ENCODE results near the gene PRSS8. TPM values are rescaled to one million over a fixed set of nuclear protein-coding genes. Genes with fewer than 3 reads are reported as not detected.

PRSS8 gene
- polyA plus RNA-seq, 3 donors: 1.3 to 159 (median 11.2) TPM

- WGBS, 3 donors: 83 to 97% (median 93%) methylated on average over 8 of the region's 8 CpGs
- H3K27ac ChIP-seq (ENCODE audit: low read depth, low read length): no peak overlapping the region
Measured at GRCh38 chr16:31089199-31089598, 46.3 kb downstream of the PRSS8 start.

- 74 to 88% (median 86%) methylated on average over 14 to 15 of the region's 15 CpGs for WGBS, 3 donors
- H3K27ac ChIP-seq (ENCODE audit: low read depth, low read length): no peak within 1 kb of the TSS
Measured at GRCh38 chr16:31088459-31089183, 46.9 kb downstream of the PRSS8 start, which contains the start of gene PRSS53. PRSS53 (minus strand) TSS chr16:31088943; CDS start chr16:31088809, 134 bp downstream.

DNA sequence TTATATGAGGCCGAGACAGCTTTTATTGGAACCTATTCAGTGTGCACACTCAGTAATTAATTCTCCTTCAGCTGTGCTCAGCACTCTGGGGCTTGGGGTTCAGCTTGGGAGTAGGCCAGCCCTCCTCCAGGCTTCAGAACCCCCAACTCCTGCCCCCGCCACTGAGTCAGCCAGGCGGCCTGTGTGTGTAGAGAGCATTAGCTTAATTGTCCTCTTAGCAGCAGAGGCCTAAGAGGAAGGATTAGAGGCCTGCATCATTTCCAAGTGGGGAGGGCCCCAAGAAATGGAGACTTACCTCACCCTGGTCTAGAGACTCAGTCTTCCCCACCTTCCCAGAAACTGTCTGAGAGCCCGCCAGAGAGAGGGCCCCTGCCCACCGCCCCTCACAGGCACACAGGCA is 47.6 kb downstream of the PRSS8 start:
- no peak overlapping the region for H3K27ac ChIP-seq (ENCODE audit: low read depth, low read length)
- WGBS, 3 donors: 82 to 90% (median 85%) methylated on average over 5 of the region's 5 CpGs

DNA sequence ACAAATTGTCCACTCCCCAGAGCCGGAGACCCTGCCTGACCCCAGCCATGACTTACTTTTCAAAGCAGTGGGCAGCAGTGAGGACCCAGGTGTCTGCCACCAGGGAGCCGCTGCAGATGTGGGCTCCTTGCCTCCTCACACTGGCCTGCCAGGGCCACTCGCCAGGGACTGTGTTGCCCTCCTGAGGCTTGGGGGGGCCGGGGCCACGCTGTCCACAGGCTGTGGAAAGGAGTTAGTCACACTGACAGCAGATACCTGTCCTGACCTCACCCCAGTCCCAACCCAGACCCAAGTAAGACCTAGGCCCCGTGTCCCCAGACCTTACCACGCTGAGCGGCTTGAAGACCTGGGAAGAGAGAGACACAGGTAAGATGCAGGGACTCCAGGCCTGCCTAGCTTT is 48.0 kb downstream of the PRSS8 start:
- H3K27ac ChIP-seq (ENCODE audit: low read depth, low read length): no peak overlapping the region
- WGBS, 3 donors: 89 to 93% (median 90%) methylated on average over 8 of the region's 8 CpGs

DNA sequence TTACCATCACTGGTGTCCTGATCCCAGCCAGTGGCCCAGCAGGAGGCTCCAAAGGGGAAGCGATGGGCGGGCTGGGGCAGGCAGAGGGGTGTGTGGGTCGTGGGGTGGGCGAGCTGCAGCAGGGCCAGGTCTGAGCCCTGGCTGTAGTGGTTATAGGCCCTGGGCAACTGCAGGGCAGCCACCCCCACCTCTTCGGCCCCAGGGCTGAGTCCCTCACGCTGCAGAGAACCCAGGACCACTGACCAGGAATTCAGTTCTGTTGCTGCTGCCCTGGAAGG is 49.0 kb downstream of the PRSS8 start:
- 81 to 91% (median 83%) methylated on average over 6 of the region's 6 CpGs for WGBS, 3 donors
- H3K27ac ChIP-seq (ENCODE audit: low read depth, low read length): no peak overlapping the region

GRCh38 chr16:31085873-31086628 is 49.5 kb downstream of the PRSS8 start:
- 82 to 87% (median 84%) methylated on average over 18 of the region's 18 CpGs for WGBS, 3 donors

GRCh38 chr16:31085411-31085810 is 50.1 kb downstream of the PRSS8 start:
- 80 to 83% (median 82%) methylated on average over 8 of the region's 8 CpGs for WGBS, 3 donors
- no peak overlapping the region for H3K27ac ChIP-seq (ENCODE audit: low read depth, low read length)

More at GRCh38 chr16:31085873-31086628, 49.5 kb downstream of the PRSS8 start:
- H3K27ac ChIP-seq (ENCODE audit: low read depth, low read length): no peak overlapping the region

- 79 to 91% (median 88%) methylated on average over 15 to 16 of the region's 16 CpGs for WGBS, 3 donors
Measured at GRCh38 chr16:31084584-31085302, 50.8 kb downstream of the PRSS8 start.

DNA sequence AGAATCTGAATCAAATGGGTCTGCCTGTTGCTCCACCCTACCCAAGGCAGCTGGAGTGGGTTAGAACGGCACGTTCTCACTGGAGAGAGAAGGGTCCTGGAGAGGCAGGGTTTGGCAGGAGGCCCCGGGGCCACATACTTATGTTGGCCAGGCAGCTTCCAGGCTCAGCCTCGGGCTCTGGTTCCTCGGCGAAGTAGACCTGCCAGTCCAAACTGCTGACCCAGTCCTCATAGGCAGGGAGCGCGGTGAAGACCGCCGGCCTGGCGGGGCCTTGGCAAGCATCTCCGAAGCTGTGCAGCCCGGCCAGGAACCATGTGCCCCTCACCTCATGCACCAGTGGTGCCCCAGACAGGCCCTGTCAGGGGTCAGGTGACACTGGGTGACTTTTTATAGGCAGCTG is 51.5 kb downstream of the PRSS8 start:
- no peak overlapping the region for H3K27ac ChIP-seq (ENCODE audit: low read depth, low read length)
- 85 to 92% (median 90%) methylated on average over 13 of the region's 13 CpGs for WGBS, 3 donors

More at GRCh38 chr16:31084584-31085302, 50.8 kb downstream of the PRSS8 start:
- H3K27ac ChIP-seq (ENCODE audit: low read depth, low read length): no peak overlapping the region

GRCh38 chr16:31083556-31083955 is 52.0 kb downstream of the PRSS8 start:
- WGBS, 3 donors: 62 to 81% (median 79%) methylated on average over 4 to 5 of the region's 5 CpGs
- H3K27ac ChIP-seq (ENCODE audit: low read depth, low read length): no peak overlapping the region

DNA sequence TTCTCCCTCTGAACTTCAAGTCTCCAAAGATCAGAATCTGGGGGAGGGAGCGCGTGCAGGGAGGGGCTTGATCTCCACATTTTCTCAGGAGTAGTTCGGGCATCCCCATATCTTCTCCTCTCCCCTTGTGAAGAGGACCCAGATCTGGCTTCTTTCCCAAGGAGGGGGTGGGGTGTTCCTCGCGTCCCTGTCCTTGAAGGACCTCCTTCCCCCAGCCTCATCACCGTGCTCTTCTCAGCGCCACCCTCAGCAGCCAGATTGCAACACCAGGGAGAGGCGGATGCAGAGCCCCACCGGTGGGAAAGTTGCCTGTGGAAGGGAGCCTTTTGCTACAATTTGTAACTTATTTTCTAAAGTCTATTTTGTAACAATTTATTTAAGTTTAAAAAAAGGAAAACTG is 52.4 kb downstream of the PRSS8 start:
- WGBS, 3 donors: 59 to 62% (median 60%) methylated on average over 9 of the region's 9 CpGs
- H3K27ac ChIP-seq (ENCODE audit: low read depth, low read length): no peak overlapping the region

DNA sequence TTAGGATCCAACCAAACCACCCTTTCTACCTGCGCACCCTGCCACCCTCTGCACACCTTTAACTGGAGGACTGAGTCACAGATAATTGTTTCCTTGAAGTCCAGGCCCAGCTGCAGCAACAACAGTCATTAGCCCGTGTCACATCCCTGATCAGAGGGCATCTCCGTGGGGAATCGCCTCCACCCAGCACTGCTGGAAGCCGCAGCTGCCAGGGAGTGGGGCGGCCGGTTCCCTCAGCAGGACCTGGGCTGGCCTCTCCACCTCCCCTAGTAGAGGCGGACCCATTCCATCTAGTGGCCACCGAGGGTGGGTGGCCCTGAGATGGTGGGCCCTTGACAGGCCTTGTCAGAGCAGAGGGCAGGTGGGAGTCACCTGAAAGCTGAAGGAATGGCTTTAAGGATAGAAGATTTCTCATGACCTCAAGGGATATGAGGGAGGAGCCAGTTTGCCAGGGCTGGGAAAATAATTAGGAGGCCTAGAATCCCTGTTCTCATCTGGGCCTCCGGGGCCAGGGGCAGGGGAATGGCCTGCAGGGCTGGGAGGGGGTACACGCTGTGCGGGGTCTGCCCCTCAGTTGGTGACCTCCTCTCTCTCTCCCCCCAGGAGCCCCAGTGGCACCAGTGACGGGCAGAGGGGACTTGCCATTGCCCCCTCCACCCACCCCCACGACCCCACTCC is 53.0 kb downstream of the PRSS8 start:
- WGBS, 3 donors: 71 to 79% (median 79%) methylated on average over 10 to 14 of the region's 14 CpGs

More for the DNA sequence above, 53.0 kb downstream of the PRSS8 start:
- no peak overlapping the region for H3K27ac ChIP-seq (ENCODE audit: low read depth, low read length)

Other genes with a start within 250 kb of the PRSS8 start
- 10 to 100 TPM; 11.8 to 52.1 (median 22.0) TPM for gene BCL7C, start 241.7 kb downstream of the PRSS8 start, polyA plus RNA-seq
- 1 to 10 TPM; 1.9 to 9.2 (median 5.8) TPM for gene CTF1, start 239.1 kb downstream of the PRSS8 start, polyA plus RNA-seq
- gene FBXL19, start 212.2 kb downstream of the PRSS8 start, polyA plus RNA-seq: 1 to 10 TPM; 3.6 to 9.1 (median 5.3) TPM
- gene ORAI3, start 186.7 kb downstream of the PRSS8 start, polyA plus RNA-seq: 10 to 100 TPM; 11.3 to 16.3 (median 14.6) TPM
- 10 to 100 TPM in 2 of 3 donors, 1 to 10 TPM in 1; 5.1 to 13.0 (median 10.8) TPM for gene SETD1A, start 178.0 kb downstream of the PRSS8 start, polyA plus RNA-seq
- gene HSD3B7, start 150.5 kb downstream of the PRSS8 start, polyA plus RNA-seq: 10 to 100 TPM; 23.3 to 31.2 (median 26.8) TPM
- gene STX1B, start 125.1 kb downstream of the PRSS8 start, polyA plus RNA-seq: under 1 TPM; 0.11 to 0.98 (median 0.18) TPM
- gene STX4, start 102.2 kb downstream of the PRSS8 start, polyA plus RNA-seq: 10 to 100 TPM; 31.8 to 83.0 (median 66.8) TPM
- gene ZNF668, start 61.5 kb downstream of the PRSS8 start, polyA plus RNA-seq: 1 to 10 TPM; 3.3 to 7.1 (median 6.3) TPM
- 1 to 10 TPM; 4.8 to 5.2 (median 5.2) TPM for gene ZNF646, start 61.3 kb downstream of the PRSS8 start, polyA plus RNA-seq
- gene PRSS53, start 46.8 kb downstream of the PRSS8 start, polyA plus RNA-seq: 1 to 10 TPM in 1 of 3 donors, under 1 TPM in 2; 0.45 to 2.4 (median 0.88) TPM
- 100 to 1,000 TPM; 106 to 132 (median 113) TPM for gene VKORC1, start 40.9 kb downstream of the PRSS8 start, polyA plus RNA-seq
- 10 to 100 TPM; 31.4 to 79.6 (median 45.4) TPM for gene BCKDK, start 27.3 kb downstream of the PRSS8 start, polyA plus RNA-seq
- 10 to 100 TPM; 37.6 to 41.5 (median 39.9) TPM for gene KAT8, start 18.1 kb downstream of the PRSS8 start, polyA plus RNA-seq
- gene PRSS36, start 14.3 kb upstream of the PRSS8 start, polyA plus RNA-seq: 1 to 10 TPM; 2.4 to 3.8 (median 3.4) TPM
- 100 to 1,000 TPM in 2 of 3 donors, 10 to 100 TPM in 1; 79.6 to 236 (median 213) TPM for gene FUS, start 44.4 kb upstream of the PRSS8 start, polyA plus RNA-seq
- 10 to 100 TPM; 12.2 to 50.5 (median 25.8) TPM for gene PYCARD, start 67.0 kb upstream of the PRSS8 start, polyA plus RNA-seq
- under 1 TPM; 0.09 to 0.12 (median 0.11) TPM for gene TRIM72, start 78.4 kb upstream of the PRSS8 start, polyA plus RNA-seq
- gene PYDC1, start 81.4 kb upstream of the PRSS8 start, polyA plus RNA-seq: not detected
- gene ITGAM, start 124.2 kb upstream of the PRSS8 start, polyA plus RNA-seq: 10 to 100 TPM in 1 of 3 donors, 1 to 10 TPM in 2; 1.4 to 15.6 (median 7.8) TPM
- 10 to 100 TPM in 1 of 3 donors, 1 to 10 TPM in 1, under 1 TPM in 1; 0.91 to 22.4 (median 4.5) TPM for gene ITGAX, start 219.4 kb upstream of the PRSS8 start, polyA plus RNA-seq

Measured in adipose tissue (tissue), 3 donors.